CD4-positive, alpha-beta T cell (primary cell): ENCODE measurements around the gene CPB2. TPM values are rescaled to one million over a fixed set of nuclear protein-coding genes. Genes with fewer than 3 reads are reported as not detected.

Experiments
- ATAC-seq: fragments of 200-7000 bp; cut with Tn5 transposase; one replicate; pipeline ENCODE4 v1.10.0; 2022; ENCODE audit warnings: mild to moderate bottlenecking; ENCODE audit not compliant: poor library complexity
- CTCF ChIA-PET: fragments of 350-600 bp; sonication (Branson Sonifier 250); formaldehyde crosslinking; loops from one replicate; lab custom pipeline; 2021; ENCODE audit warnings: antibody characterized with exemption, inconsistent platforms; lab: Charles Lee
- POLR2A ChIA-PET: fragments of 350-600 bp; sonication (Branson Sonifier 250); formaldehyde crosslinking; loops from one replicate; lab custom pipeline; 2021; ENCODE audit warnings: antibody characterized with exemption, inconsistent platforms; lab: Charles Lee
- DNase-seq, 14 experiments: peaks; one replicate each; pipeline ENCODE4 v3.0.0-alpha.2; 2013 to 2020; ENCODE audit warnings: mixed read lengths in 2 of 14
- H3K27ac ChIP-seq, 2 donors: one replicate each; pipeline versions ENCODE4 v1.5.1 to v1.7.0; 2013; ENCODE audit warnings: low read length in 2 of 2, low read depth in 1 of 2, mild to moderate bottlenecking in 1 of 2
- H3K27me3 ChIP-seq, 2 experiments: 1 replicate in 1 of 2; 2 replicates in 1 of 2; pipeline versions ENCODE4 v1.6.1 to v1.7.0; 2013; ENCODE audit warnings: low read length in 2 of 2, control low read depth in 1 of 2, mild to moderate bottlenecking in 1 of 2, moderate library complexity in 1 of 2; ENCODE audit not compliant: insufficient read depth in 2 of 2, control insufficient read depth in 1 of 2
- H3K36me3 ChIP-seq: one replicate; pipeline ENCODE4 v1.6.1; 2013; ENCODE audit warnings: low read length, control low read depth; ENCODE audit not compliant: insufficient read depth
- H3K4me1 ChIP-seq: one replicate; pipeline ENCODE4 v1.6.1; 2013; ENCODE audit warnings: low read length, control low read depth; ENCODE audit not compliant: insufficient read depth
- H3K4me3 ChIP-seq: one replicate; pipeline ENCODE4 v1.5.1; 2013; ENCODE audit warnings: mild to moderate bottlenecking, low read length, moderate library complexity
- H3K9me3 ChIP-seq, 2 experiments: 1 replicate in 1 of 2; 2 replicates in 1 of 2; pipeline versions ENCODE4 v1.6.1 to v1.7.0; 2013; ENCODE audit warnings: low read length in 2 of 2, mild to moderate bottlenecking in 2 of 2, control low read depth in 1 of 2, moderate library complexity in 1 of 2; ENCODE audit not compliant: control insufficient read depth in 1 of 2, insufficient read depth in 1 of 2
- H3K27ac Mint-ChIP-seq: one replicate; pipeline ENCODE4 v1.8.0; 2020; ENCODE audit warnings: mixed read lengths
- H3K27me3 Mint-ChIP-seq: one replicate; pipeline ENCODE4 v1.8.0; 2021; ENCODE audit warnings: mixed read lengths
- H3K36me3 Mint-ChIP-seq: one replicate; pipeline ENCODE4 v1.8.0; 2021; ENCODE audit warnings: low read depth, mixed read lengths
- H3K4me1 Mint-ChIP-seq: one replicate; pipeline ENCODE4 v1.8.0; 2021; ENCODE audit warnings: low read depth, mixed read lengths
- H3K4me3 Mint-ChIP-seq: one replicate; pipeline ENCODE4 v1.8.0; 2020; ENCODE audit warnings: mild to moderate bottlenecking, mixed read lengths
- H3K9me3 Mint-ChIP-seq: one replicate; pipeline ENCODE4 v1.8.0; 2020; ENCODE audit warnings: mixed read lengths
- CTCF ChIP-seq: fragments of 200-600 bp; IDR thresholded peaks from one replicate; pipeline ENCODE4 v1.8.0; 2022; ENCODE audit warnings: antibody characterized with exemption, mild to moderate bottlenecking
- intact Hi-C, 2 experiments: fragments of 100-400 bp; cut with DNase I in 1 of 2; cut with micrococcal nuclease in 1 of 2; formaldehyde crosslinking; loops; one replicate each; pipeline versions ENCODE4 v1.15.1 to v1.9.0; 2023 to 2025; cut with DNase I, micrococcal nuclease
- total RNA-seq, 174 experiments: library from RNA in 2 of 174; stranded (reverse) in 2 of 174; gene quantifications; one replicate each; pipeline ENCODE4 v1.2.3 and lab custom pipeline; 2021 to 2026

Gene CPB2
- total RNA-seq, 2 experiments from 2014 or later, result not detected

- CTCF ChIA-PET, result no interaction called here
- H3K27me3 ChIP-seq, result no peaks in the 10 kb centered on the region
- H3K36me3 ChIP-seq, result peaks cover 98% of the 10 kb centered on the region
- intact Hi-C loops, result no loop called here
- no peaks in the 10 kb centered on the region for H3K9me3 Mint-ChIP-seq
- H3K4me3 ChIP-seq, result no peak overlapping the region
- DNase-seq, result no peak
- H3K9me3 ChIP-seq, result no peaks in the 10 kb centered on the region
- POLR2A ChIA-PET, result no interaction called here
- H3K36me3 Mint-ChIP-seq, result peaks cover 93% of the 10 kb centered on the region
- no peak overlapping the region for H3K4me3 Mint-ChIP-seq
- peak overlapping the region in 1 of 2 donors; percentile 33 for H3K27ac ChIP-seq
- H3K4me1 Mint-ChIP-seq, result peaks cover 11% of the 10 kb centered on the region
- no peak for TF ChIP-seq CTCF
- no peaks in the 10 kb centered on the region for H3K27me3 Mint-ChIP-seq
- H3K27ac Mint-ChIP-seq, result peak overlapping the region; percentile 77
- no peak for ATAC-seq
- H3K4me1 ChIP-seq, result no peaks in the 10 kb centered on the region
Measured at GRCh38 chr13:46132109-46132508, 27.3 kb upstream of the CPB2 start.

GRCh38 chr13:46131705-46132104 lies 26.9 kb upstream of the CPB2 start:
- Mint-ChIP-seq H3K27ac (peak overlapping the region; percentile 77), H3K4me3 (no peak overlapping the region), H3K9me3 (no peaks in the 10 kb centered on the region), H3K36me3 (peaks cover 93% of the 10 kb centered on the region), H3K27me3 (no peaks in the 10 kb centered on the region), H3K4me1 (peaks cover 14% of the 10 kb centered on the region)
- H3K27ac ChIP-seq, result peak overlapping the region in 1 of 2 donors; percentile 33
- ChIA-PET CTCF (no interaction called here), POLR2A (no interaction called here)
- no peaks in the 10 kb centered on the region for H3K27me3 ChIP-seq
- no peak for TF ChIP-seq CTCF
- no peaks in the 10 kb centered on the region for H3K9me3 ChIP-seq
- peaks cover 98% of the 10 kb centered on the region for H3K36me3 ChIP-seq
- H3K4me1 ChIP-seq, result peaks cover 3% of the 10 kb centered on the region
- DNase-seq, result peak in 1 of 14 experiments; percentile 13
- intact Hi-C loops, result no loop called here
- no peak overlapping the region for H3K4me3 ChIP-seq
- no peak for ATAC-seq

- no peak for ATAC-seq
- CTCF ChIA-PET, result no interaction called here
- POLR2A ChIA-PET, result no interaction called here
Measured at GRCh38 chr13:46129955-46130618, 25.3 kb upstream of the CPB2 start.

More at GRCh38 chr13:46129955-46130618, 25.3 kb upstream of the CPB2 start:
- Histone ChIP-seq H3K36me3 (peaks cover 90% of the 10 kb centered on the region), H3K27me3 (no peaks in the 10 kb centered on the region), H3K27ac (no peak overlapping the region), H3K4me3 (no peak overlapping the region), H3K9me3 (no peaks in the 10 kb centered on the region), H3K4me1 (peaks cover 14% of the 10 kb centered on the region)
- Mint-ChIP-seq H3K4me3 (no peak overlapping the region), H3K27ac (peak overlapping the region; percentile 77), H3K36me3 (peaks cover 86% of the 10 kb centered on the region), H3K27me3 (no peaks in the 10 kb centered on the region), H3K4me1 (peaks cover 19% of the 10 kb centered on the region), H3K9me3 (no peaks in the 10 kb centered on the region)
- intact Hi-C loops, result loop anchor here (5.0 to 10.0 kb wide), 4 partner anchors 285 to 618 kb away; no protein-coding TSS in a partner anchor
- DNase-seq, result no peak
- TF ChIP-seq CTCF, result no peak
